Measurements from ENCODE around the gene PCARE.

PCARE gene

GRCh38 chr2:29062371-29062770, 12.0 kb downstream of the PCARE start:
- no peak for DNase-seq

DNA sequence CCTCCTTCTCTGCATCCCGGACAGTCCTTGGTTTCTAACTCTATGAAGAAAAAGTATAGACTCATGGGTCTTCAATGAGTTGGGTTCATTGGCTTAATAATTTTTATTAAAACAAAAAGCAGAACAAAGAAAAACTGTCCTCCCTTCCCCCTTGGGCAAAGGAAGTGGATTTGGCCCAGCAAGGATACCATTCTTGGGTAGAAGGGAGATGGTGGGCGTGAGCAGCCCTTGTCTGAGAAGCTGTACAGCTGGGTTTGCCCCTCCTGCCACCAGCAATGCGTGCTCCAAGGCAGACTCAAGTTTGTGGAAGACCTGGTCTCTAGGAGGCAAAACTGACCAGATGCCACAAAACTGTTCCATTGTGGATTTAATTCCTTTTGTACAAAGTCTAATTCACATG, 12.7 kb downstream of the PCARE start:
- DNase-seq: no peak

DNA sequence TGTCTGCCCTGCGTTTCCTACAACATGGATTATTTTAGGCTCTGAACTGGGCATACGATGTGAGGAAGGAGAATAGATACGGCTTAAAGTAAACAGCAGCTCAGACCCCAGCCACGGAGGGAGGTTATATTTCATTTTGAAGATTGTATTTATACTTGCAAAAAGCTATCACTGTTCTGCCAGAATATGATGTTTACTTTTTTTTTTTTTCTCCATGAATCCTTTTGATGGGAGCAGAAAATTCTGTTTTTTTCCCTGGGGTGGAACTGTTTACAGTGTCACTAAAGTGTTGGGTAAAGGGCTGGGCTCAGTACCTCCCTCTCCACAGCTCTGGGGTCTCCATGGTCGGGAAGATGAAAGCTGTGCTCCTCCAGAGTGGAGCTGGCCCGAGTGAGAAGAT, 13.1 kb downstream of the PCARE start:
- no peak for DNase-seq

DNA sequence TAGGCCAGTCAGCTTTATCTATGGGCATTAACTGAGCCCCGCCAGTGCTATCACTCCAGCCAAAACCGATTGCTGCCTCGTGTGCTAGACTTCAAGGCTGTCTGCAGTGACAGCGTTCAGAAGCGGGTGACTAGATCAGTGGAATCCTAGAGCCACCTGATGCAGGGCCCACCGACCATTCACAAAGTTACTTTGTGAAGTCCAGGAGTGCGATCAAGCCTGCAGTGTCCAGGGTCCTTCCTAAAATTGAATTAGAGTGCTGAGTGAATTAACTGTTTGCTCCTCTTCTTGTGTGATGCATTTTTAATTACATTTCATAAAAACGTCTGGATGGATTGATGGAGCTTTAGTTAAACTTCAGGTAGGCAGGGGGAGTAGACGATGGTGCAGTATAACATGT, 13.9 kb downstream of the PCARE start:
- DNase-seq: no peak

DNA sequence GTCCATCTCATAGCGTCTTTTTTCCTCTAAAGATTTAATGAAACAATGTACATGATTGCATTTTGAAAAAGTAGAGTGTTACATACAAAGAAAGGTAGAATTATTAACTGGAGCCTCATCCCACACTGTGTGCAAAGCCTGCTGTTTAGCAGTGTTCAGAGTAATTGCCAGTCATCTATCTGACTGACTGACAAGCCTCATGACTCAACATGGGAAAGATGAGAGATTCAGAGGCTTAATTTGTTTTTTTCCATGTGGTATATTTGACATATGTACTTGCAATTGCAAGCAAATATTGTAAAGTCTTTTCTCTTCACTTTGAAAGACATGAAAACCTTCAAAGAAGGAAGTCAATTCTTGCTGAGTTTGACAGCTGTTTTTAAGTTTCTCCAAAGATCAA, 14.7 kb downstream of the PCARE start:
- DNase-seq: no peak

DNA sequence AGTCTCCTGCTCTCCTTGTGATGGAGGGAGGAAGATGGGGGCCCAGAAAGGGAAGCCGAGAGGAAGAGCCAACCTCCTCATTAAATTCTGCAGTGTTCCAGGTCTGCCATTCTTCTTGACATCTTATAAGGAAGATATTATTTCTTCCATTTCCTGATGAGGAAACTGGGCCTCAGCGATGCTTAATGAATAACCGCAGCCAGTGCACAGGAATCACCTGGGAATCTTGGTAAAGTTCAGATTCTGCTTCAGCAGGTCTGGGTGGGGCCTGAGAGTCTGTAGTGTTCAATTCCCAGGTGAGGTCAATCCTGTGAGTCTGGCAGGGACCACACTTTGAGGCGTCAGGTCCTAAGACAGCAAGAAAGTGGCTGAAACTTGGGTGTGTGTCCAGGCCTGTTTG, 17.3 kb downstream of the PCARE start:
- DNase-seq: no peak

DNA sequence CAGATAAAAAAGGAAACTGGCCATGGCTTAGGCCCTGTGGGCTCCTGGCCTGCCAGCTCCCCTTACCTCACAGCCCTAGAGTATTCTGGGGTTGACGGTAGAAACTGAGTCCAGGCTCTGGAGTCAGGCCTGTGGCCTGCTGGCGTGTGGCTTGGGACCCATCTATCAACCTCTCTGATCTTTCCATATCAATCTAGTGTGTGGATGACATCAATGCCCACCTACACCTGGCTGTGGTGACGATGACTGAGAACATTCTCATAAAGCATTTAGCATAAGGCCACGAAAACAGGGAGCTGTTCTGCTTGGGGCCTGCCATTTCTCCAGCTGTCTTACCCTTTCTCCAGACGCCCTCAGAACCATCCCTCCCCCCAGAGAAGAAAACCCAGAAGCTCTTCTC, 17.9 kb downstream of the PCARE start:
- DNase-seq: no peak

- no peak for DNase-seq
Measured at GRCh38 chr2:29055601-29056000, 18.7 kb downstream of the PCARE start.

DNA sequence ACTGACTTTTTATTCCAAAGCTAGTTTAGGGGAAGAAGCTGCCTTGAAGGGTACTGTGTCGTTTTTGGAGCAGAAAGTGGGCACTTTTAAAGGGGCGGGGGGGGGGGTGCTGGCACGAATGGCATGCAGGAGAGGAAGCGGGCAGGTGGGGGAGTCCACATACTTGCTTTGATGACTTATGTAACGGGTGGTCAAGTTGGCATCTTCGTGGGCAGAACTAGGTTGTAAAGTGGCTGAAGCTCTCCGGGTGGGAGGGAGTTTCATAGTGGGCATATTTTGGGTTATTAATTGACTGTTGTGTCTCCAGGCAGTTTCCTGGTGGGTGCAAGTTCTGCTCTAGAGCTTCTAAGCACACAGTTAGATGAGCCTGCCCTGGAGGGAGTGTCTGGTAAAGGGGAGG, 19.9 kb downstream of the PCARE start:
- DNase-seq: no peak

DNA sequence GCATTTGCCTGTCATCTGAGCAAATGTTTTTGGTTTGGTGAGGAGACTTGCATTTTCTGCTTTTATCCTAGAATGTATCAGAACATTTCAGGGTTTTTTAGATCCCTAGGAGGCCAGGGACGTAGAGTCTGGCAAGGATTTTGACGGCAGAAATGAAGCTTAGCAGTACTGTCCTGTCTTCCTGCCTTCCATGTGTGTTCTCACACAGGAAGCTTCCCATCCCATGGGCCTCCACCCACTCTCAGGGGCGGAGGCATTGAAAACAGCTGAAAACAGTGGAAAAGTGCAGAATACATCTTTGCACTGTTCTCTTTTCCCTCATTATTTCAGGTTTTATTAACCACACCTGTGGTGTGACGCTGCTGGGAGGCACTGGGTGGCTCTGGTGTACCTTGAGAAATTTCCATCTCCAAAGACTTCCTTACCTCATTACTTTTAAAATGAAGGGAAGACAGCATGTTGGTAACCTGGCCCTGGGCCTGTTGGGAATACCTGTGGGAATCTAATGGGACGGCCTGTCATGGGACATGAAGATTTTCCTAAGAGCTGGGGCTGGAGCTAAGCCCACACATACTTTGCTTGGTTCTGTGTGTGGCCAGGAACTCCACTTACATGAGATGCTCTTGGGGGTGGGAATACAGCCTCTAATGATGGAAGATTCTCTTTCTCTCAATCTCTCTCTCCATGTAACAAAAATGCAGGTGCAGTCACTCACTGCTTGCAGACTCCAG, 20.5 kb downstream of the PCARE start:
- DNase-seq: no peak

DNA sequence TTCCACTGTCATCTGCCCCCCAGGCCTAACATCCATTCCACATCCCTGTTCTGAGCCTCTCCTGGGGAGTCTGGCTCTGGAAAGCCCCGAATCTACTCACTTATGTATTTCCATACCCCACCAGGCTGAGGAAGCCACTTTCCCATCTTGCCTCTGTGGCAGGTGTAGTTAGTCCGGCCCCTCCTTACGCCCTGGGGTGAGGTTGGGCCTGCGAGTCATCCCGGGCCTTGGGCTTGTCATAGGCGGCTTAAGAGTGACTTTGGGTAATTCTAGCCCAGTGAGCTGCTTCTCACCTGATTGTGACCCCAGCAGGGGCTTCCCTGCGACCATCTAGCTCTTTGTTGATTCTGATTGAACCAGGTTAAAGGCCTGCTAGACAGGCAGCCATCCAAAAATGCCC, 21.1 kb downstream of the PCARE start:
- no peak for DNase-seq

GRCh38 chr2:29052807-29053206, 21.5 kb downstream of the PCARE start:
- DNase-seq: no peak

DNA sequence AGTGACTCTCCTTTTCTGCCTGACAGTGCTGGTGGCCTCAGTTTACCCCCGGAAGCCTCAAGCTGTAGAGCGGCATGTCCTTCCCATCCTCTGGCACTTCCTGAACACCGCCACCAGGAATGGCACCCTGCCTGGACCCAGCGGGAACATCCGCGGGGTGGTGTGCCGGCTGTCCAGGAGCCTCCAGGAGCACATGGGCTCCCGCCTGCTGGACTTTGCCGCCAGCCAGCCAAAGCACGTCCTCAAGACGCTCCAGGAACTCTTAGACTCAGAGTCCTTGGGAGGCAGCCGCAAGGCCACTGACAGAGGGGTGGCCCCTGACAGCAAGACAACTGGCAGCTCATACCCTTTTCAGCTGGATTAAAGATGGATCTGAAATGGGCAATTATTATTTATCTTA, 22.6 kb downstream of the PCARE start:
- DNase-seq: no peak

- no peak for DNase-seq
Measured at GRCh38 chr2:29050591-29050990, 23.7 kb downstream of the PCARE start.

- DNase-seq: peak; percentile 52
Measured at GRCh38 chr2:29047083-29047845, 27.1 kb downstream of the PCARE start.

DNA sequence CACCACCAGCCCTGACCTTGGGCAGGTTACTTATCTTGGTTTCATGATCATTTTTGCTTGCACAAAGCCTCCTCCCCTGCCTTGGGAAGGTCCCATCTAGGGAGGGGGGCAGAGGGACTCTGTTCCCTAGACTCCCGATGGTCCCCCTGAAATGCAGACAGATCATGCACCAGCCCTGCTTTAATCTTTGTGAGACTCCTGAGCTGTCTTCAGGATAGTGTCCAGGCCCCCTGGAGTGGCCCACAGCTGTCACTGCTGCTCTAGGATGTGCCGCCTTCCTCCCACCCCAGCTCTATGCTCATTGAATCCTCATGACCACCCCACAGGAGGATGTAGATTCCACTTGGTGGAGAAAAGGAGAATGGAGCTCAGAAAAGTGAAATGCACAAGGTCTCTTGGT, 28.0 kb downstream of the PCARE start:
- DNase-seq: no peak

- DNase-seq: no peak
Measured at GRCh38 chr2:29044459-29044858, 29.9 kb downstream of the PCARE start.

DNA sequence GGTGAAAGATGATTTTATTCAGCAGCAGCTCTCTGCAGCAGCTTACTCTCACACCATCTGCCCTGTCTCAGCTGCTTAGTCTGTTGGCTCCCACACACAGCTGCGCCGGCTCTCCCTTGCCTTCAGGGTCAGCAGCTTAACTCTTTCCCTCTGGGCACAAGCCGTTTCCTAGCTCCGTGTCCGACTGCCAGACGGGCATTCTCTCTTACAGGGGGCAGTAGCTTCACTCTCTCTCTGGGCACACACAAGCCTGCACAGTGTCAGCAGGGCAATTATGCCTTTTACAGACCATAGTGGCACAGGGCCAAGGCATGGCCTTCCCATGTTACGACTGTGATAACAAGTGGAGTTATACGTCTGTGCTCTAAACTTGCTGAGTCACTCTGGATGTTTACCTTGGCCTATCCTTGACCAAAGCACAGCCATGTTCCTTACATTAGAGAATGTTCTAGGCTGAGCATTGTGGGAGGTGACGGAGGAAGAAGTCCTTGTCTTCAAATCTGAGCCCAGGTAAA, 31.7 kb downstream of the PCARE start:
- peak; percentile 91 for DNase-seq

GRCh38 chr2:29041161-29041660, 33.1 kb downstream of the PCARE start:
- no peak for DNase-seq

DNA sequence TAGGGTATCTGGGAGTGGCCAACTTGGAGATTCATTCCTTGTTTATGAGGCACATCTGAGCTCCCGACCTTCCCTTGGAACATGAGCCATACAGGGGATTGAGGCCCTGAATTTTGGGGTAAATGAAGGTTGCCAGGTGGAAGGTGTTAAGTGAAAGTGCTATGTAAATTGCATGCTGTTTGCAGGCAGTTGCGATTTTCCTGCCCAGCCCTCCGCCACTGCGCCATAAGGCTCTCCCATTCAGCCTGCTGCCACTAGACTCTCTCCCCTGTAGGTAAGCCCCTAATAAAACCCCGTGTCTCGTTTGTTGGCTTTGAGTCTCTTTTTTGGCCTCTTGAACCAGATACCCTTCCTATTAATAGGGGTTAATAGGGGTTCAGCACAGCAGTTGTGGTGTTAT, 33.8 kb downstream of the PCARE start:
- DNase-seq: no peak

DNA sequence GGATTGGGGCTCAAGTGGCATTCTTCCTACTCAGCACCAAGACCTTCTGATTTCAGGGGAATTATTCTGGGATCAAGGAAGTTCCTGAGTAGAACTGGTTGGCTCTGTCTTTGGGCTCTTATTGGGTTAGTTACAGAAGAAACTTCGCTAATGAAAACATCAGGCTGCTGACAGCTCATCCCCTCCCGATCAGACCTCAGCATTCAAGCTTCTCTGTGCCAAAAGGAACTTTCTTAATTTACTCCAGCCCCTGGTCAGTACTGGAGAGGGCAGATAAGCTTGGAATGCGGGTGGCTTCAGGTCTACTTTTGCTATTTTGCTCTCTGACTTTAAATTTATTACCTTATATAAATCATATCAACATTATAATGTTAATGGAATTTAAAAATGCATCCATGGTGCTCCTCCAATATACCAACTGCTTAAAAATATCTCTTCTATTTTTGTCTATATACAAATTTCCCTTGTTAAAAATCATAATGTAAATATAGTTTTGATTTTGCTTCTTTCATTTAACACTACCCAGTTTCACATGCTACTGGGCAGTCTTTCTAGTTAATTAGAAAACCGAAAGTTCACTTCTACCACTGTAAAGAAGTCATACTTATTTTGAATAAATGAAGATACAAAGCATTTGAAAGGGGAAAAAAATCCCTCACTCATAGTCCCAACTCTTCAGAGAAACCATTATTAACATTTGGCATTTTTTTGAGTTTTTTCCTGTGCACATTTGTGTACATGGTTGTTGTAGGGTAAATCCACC, 34.4 kb downstream of the PCARE start:
- DNase-seq: no peak

GRCh38 chr2:29035016-29035745, 39.1 kb downstream of the PCARE start:
- no peak for DNase-seq

DNA sequence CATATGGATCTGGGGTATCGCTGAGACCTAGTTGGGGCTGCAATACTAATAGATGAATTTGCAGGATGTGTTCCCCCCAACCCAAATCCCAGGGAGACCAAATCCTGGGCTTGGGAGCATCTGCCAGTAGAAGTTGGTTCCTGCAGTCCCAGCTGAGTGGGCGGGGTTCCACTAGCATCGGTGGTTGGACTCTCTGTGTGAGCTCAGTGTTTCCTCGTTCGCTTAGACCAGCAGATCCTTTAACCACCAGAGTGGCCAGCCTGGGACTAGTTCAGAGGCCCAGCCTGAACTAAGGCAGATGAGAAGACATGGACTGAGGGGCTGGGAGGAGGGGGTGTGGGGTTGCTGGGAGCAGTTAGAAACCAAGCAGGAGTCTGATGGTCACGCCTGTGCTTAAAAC, 40.7 kb downstream of the PCARE start:
- no peak for DNase-seq
